Calu3 (cell line): Measurements from ENCODE around the gene ANG. TPM values are rescaled to one million over a fixed set of nuclear protein-coding genes. Genes with fewer than 3 reads are reported as not detected.
"Not testable (repeated sequence)": the region's sequence is repeated elsewhere in the genome, so short reads cannot be mapped to it uniquely, and the experiment has no call there.

Experiments used
- BruUV-seq: library from RNA; stranded (reverse); fragments of 400-500 nt; replicated peaks from 2 replicates; lab custom pipeline; 2021; lab: Mats Ljungman, UMichigan
- CTCF ChIA-PET: fragments of 300-600 bp; sonication (Branson Sonifier 250); formaldehyde crosslinking; loops from one replicate; lab custom pipeline; 2022; ENCODE audit warnings: antibody characterized with exemption; lab: Charles Lee
- DNase-seq: peaks from one replicate; pipeline ENCODE4 v3.0.0; 2022
- H3K27ac Mint-ChIP-seq: one replicate; pipeline ENCODE4 v1.8.0; 2022; ENCODE audit warnings: mixed read lengths; ENCODE audit not compliant: unreplicated experiment
- H3K27me3 Mint-ChIP-seq: one replicate; pipeline ENCODE4 v1.8.0; 2022; ENCODE audit warnings: mixed read lengths; ENCODE audit not compliant: unreplicated experiment
- H3K36me3 Mint-ChIP-seq: one replicate; pipeline ENCODE4 v1.8.0; 2022; ENCODE audit warnings: mild to moderate bottlenecking, moderate library complexity, mixed read lengths; ENCODE audit not compliant: insufficient read depth, unreplicated experiment
- H3K4me1 Mint-ChIP-seq: one replicate; pipeline ENCODE4 v1.8.0; 2022; ENCODE audit warnings: mild to moderate bottlenecking, low read depth, mixed read lengths; ENCODE audit not compliant: unreplicated experiment
- H3K4me3 Mint-ChIP-seq: one replicate; pipeline ENCODE4 v1.8.0; 2022; ENCODE audit warnings: mild to moderate bottlenecking, low read depth, moderate library complexity, mixed read lengths; ENCODE audit not compliant: unreplicated experiment
- H3K9me3 Mint-ChIP-seq: one replicate; pipeline ENCODE4 v1.8.0; 2022; ENCODE audit warnings: low read depth, mixed read lengths; ENCODE audit not compliant: unreplicated experiment
- intact Hi-C: fragments of 100-400 bp; cut with micrococcal nuclease; formaldehyde crosslinking; loops from one replicate; pipeline ENCODE4 v1.10.0; 2022; ENCODE audit not compliant: unreplicated experiment
- total RNA-seq: library from RNA; stranded (reverse); gene quantifications from 2 replicates; pipeline ENCODE4 v1.2.3, GENCODE V29; 2022
- TF ChIP-seq, protein P1 (sequence below): fragments of 200-600 bp; IDR thresholded peaks from one replicate; pipeline ENCODE4 v1.8.0; 2022; ENCODE audit warnings: antibody characterized with exemption; ENCODE audit not compliant: unreplicated experiment

ANG gene
- total RNA-seq, 1 experiment from 2014 or later: 4.4 TPM

DNA sequence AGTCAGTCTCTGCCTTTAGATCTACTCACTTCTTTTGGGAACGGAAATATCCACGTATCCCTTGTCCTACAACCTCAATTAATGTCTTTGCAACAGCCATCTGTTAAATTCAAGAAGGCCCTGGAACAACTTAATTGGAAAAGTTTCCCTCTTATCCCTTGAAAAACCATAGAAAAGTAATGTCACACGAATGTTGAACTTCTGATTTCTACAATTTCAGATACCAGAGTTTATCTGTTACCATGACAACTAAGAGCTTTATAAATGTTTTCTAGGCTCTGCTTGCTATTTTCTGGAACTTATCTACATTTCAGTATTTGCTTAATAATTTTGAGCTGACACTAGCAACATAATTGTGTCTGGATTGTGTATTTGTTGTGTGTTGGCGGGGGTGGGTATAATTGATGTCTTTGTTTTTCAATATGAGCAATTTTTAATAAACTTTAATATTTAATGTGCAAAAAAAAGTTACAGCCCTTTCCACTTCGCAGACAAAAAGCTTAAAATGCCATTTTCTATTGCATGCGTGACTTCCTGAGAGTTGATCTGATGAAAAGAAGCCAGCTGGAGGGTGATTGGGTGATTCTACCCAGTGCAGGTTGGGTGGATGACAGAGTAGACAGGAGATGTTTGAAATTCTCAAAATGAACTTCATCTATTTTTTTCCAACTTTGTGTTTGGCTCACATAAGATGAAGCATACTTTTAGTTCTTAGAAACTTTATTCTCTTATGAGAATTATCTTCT is 45.3 kb downstream of the ANG start:
- H3K27ac Mint-ChIP-seq: no peak overlapping the region
- H3K4me1 Mint-ChIP-seq: peaks cover 9% of the 10 kb centered on the region
- no peaks in the 10 kb centered on the region for H3K27me3 Mint-ChIP-seq
- no peaks in the 10 kb centered on the region for H3K36me3 Mint-ChIP-seq
- TF ChIP-seq, protein P1, sequence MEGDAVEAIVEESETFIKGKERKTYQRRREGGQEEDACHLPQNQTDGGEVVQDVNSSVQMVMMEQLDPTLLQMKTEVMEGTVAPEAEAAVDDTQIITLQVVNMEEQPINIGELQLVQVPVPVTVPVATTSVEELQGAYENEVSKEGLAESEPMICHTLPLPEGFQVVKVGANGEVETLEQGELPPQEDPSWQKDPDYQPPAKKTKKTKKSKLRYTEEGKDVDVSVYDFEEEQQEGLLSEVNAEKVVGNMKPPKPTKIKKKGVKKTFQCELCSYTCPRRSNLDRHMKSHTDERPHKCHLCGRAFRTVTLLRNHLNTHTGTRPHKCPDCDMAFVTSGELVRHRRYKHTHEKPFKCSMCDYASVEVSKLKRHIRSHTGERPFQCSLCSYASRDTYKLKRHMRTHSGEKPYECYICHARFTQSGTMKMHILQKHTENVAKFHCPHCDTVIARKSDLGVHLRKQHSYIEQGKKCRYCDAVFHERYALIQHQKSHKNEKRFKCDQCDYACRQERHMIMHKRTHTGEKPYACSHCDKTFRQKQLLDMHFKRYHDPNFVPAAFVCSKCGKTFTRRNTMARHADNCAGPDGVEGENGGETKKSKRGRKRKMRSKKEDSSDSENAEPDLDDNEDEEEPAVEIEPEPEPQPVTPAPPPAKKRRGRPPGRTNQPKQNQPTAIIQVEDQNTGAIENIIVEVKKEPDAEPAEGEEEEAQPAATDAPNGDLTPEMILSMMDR: no peak
- CTCF ChIA-PET: no interaction called here
- intact Hi-C loops: no loop called here
- no peak for DNase-seq
- no TSS peak for BruUV-seq
- H3K9me3 Mint-ChIP-seq: no peaks in the 10 kb centered on the region
- H3K4me3 Mint-ChIP-seq: no peak overlapping the region

DNA sequence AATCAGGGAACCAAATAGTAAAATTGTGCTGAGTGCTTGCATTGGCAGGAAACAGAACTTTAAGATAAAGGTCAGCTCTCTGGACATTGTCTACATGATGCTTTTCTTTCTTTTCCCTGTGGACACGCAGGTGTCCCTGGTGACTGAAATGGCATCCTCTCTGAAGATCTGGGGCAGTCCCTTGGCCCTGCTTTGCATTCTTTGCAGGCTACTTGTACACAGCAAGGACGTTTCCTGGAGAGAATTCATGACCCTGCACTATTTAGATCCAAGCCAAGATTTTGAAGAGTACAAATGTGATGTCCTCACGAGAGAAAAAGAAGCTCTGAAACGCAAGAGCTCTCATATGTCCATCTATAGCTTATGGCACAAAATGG is 45.9 kb downstream of the ANG start:
- TF ChIP-seq, protein P1: no peak
- Mint-ChIP-seq H3K27ac (no peak overlapping the region), H3K4me1 (peaks cover 9% of the 10 kb centered on the region), H3K36me3 (no peaks in the 10 kb centered on the region), H3K9me3 (no peaks in the 10 kb centered on the region), H3K4me3 (no peak overlapping the region), H3K27me3 (no peaks in the 10 kb centered on the region)
- intact Hi-C loops: no loop called here
- BruUV-seq: no TSS peak
- no peak for DNase-seq
- CTCF ChIA-PET: no interaction called here

DNA sequence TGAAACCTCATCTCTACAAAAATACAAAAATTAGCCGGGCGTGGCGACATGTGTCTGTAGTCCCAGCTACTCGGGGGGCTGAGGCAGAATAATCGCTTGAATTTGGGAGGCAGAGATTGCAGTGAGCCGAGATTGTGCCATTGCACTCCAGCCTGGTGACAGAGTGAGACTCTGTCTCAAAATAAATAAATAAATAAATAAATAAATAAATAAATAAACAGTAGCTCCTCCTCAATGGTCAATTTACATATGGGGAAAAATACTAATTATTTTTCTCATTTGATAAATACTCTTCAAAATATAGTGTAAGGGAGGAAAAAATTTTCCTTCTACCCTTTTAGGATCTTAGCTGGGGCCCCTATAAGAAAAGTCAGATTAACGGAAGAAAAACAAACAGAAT is 49.7 kb downstream of the ANG start:
- H3K27me3 Mint-ChIP-seq, BruUV-seq, intact Hi-C loops, H3K9me3 Mint-ChIP-seq, CTCF ChIA-PET, H3K36me3 Mint-ChIP-seq, DNase-seq, H3K4me3 Mint-ChIP-seq, H3K27ac Mint-ChIP-seq: not testable (repeated sequence)
- H3K4me1 Mint-ChIP-seq: peaks cover 20% of the 10 kb centered on the region

DNA sequence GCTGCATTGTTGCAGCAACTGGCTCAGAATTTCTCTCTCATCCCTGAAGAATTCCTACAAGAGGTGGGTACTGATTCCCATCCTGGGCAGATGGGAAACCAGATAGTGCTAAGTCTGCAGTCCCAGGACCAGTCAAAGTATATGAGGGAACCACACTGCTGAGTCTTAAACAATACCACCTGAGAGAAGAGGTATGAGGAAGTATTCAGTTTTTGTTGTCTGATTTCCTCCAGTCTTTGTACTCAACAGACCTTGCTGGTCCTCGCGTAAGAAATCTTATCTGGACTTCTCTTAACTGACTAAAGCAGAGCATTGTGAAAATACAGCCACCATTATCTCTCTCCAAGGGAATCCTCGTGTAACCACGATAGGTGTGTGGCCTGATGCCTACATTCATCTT is 53.6 kb downstream of the ANG start:
- DNase-seq: peak; percentile 17
- H3K9me3 Mint-ChIP-seq: no peaks in the 10 kb centered on the region
- no peaks in the 10 kb centered on the region for H3K36me3 Mint-ChIP-seq
- CTCF ChIA-PET: no interaction called here
- H3K4me3 Mint-ChIP-seq: no peak overlapping the region
- peaks cover 19% of the 10 kb centered on the region for H3K4me1 Mint-ChIP-seq
- H3K27me3 Mint-ChIP-seq: no peaks in the 10 kb centered on the region
- intact Hi-C loops: loop anchor here (2.0 to 10.0 kb wide), 4 partner anchors 15 to 63 kb away; partner anchors contain the start of gene RNASE1
- peak overlapping the region; percentile 27 for H3K27ac Mint-ChIP-seq
- TF ChIP-seq, protein P1: no peak
- no TSS peak for BruUV-seq

DNA sequence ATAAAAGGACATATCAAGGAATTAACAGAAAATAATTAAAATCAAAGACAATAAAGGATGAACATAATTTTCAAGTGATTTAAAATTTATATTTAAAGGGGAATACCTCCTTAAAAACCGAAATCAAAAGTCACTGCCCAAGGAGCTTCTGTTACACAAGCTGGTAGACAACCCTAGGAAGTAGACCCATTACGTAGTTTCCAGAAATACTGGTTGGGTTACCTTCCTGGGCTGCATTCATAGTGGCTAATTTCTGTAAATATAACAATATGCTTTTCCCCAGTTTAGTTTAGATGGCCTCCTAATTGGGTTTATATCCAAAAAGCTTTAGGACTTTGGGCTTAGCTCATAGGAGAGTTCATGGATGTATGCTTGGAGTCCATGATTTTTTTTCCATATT is 55.0 kb downstream of the ANG start:
- Mint-ChIP-seq H3K27ac (no peak overlapping the region), H3K27me3 (no peaks in the 10 kb centered on the region), H3K36me3 (no peaks in the 10 kb centered on the region), H3K4me3 (no peak overlapping the region), H3K4me1 (peaks cover 33% of the 10 kb centered on the region), H3K9me3 (no peaks in the 10 kb centered on the region)
- intact Hi-C loops: loop anchor here (2.0 to 10.0 kb wide), 4 partner anchors 17 to 61 kb away; partner anchors contain the start of gene RNASE1
- DNase-seq: peak; percentile 45
- TF ChIP-seq, protein P1: no peak
- BruUV-seq: no TSS peak
- CTCF ChIA-PET: interaction anchor here (1.1 kb wide), 1 partner anchor 24 kb away, joined by 3 read pairs; no protein-coding TSS in a partner anchor
